Thyroid gland (tissue), 4 donors: Measurements from ENCODE around the gene GMPR.

Experiments used
- CTCF ChIP-seq, 6 experiments: fragments of 200-600 bp in 3 of 6; fragments of 450-650 bp in 3 of 6; sonication (generic) in 3 of 6; IDR thresholded peaks; one replicate each; pipeline ENCODE4 v1.5.1; 2016 to 2019; ENCODE audit warnings: antibody characterized with exemption in 6 of 6, mild to moderate bottlenecking in 2 of 6, inconsistent platforms in 1 of 6, moderate library complexity in 1 of 6
- POLR2A ChIP-seq, 2 donors: fragments of 450-650 bp; IDR thresholded peaks; one replicate each; pipeline ENCODE4 v1.6.1; 2017; ENCODE audit warnings: antibody characterized with exemption in 2 of 2, mild to moderate bottlenecking in 2 of 2, moderate library complexity in 1 of 2

GRCh38 chr6:16230953-16231352 lies 7.4 kb upstream of the GMPR start:
- no peak for TF ChIP-seq CTCF (IDR thresholded peaks at IDR 0.05)
- TF ChIP-seq POLR2A (IDR thresholded peaks at IDR 0.05) = no peak
